Chondrocyte (in vitro differentiated cells): ENCODE data around the gene CPZ. TPM values are rescaled to one million over a fixed set of nuclear protein-coding genes. Genes with fewer than 3 reads are reported as not detected.

Source experiments
- DNase-seq: peaks from one replicate; pipeline ENCODE4 v3.0.0; 2021; ENCODE audit warnings: mixed read lengths, low spot score
- H3K27ac Mint-ChIP-seq: one replicate; pipeline ENCODE4 v1.8.0; 2021; ENCODE audit warnings: mild to moderate bottlenecking, moderate library complexity, mixed read lengths; ENCODE audit not compliant: unreplicated experiment
- H3K27me3 Mint-ChIP-seq: 2 replicates; pipeline ENCODE4 v1.8.0; 2021; ENCODE audit warnings: low read depth, mixed read lengths
- H3K36me3 Mint-ChIP-seq: 2 replicates; pipeline ENCODE4 v1.8.0; 2021; ENCODE audit warnings: low read depth, mixed read lengths
- H3K4me1 Mint-ChIP-seq: 2 replicates; pipeline ENCODE4 v1.8.0; 2021; ENCODE audit warnings: low read depth, mild to moderate bottlenecking, mixed read lengths
- H3K4me3 Mint-ChIP-seq: one replicate; pipeline ENCODE4 v1.8.0; 2021; ENCODE audit warnings: mild to moderate bottlenecking, moderate library complexity, mixed read lengths; ENCODE audit not compliant: unreplicated experiment
- H3K9me3 Mint-ChIP-seq: 2 replicates; pipeline ENCODE4 v1.8.0; 2021; ENCODE audit warnings: low read depth, mixed read lengths
- CTCF ChIP-seq: fragments of 200-600 bp; sonication (generic); IDR thresholded peaks from 2 replicates; pipeline ENCODE4 v1.5.0; 2021; ENCODE audit warnings: antibody characterized with exemption, mild to moderate bottlenecking, moderate library complexity
- total RNA-seq: library from RNA; stranded (reverse); gene quantifications from 3 replicates; pipeline ENCODE4 v1.2.1, GENCODE V29; 2021

The CPZ gene
- total RNA-seq, 1 donor from 2014 or later, result 9.5 TPM

- H3K27ac Mint-ChIP-seq, result no peak overlapping the region
- DNase-seq, result no peak
- TF ChIP-seq CTCF, result no peak
- H3K36me3 Mint-ChIP-seq, result no peaks in the 10 kb centered on the region
- H3K9me3 Mint-ChIP-seq, result no peaks in the 10 kb centered on the region
- H3K27me3 Mint-ChIP-seq, result peaks cover 39% of the 10 kb centered on the region
- H3K4me3 Mint-ChIP-seq, result no peak overlapping the region
- H3K4me1 Mint-ChIP-seq, result no peaks in the 10 kb centered on the region
Measured at GRCh38 chr4:8577046-8577445, 15.5 kb upstream of the CPZ start.

GRCh38 chr4:8577972-8578371 is 14.6 kb upstream of the CPZ start:
- H3K4me3 Mint-ChIP-seq, result no peak overlapping the region
- no peak overlapping the region for H3K27ac Mint-ChIP-seq
- H3K27me3 Mint-ChIP-seq, result peaks cover 44% of the 10 kb centered on the region
- no peaks in the 10 kb centered on the region for H3K4me1 Mint-ChIP-seq
- TF ChIP-seq CTCF, result no peak
- no peaks in the 10 kb centered on the region for H3K36me3 Mint-ChIP-seq
- DNase-seq, result no peak
- H3K9me3 Mint-ChIP-seq, result no peaks in the 10 kb centered on the region

GRCh38 chr4:8578717-8579116 is 13.8 kb upstream of the CPZ start:
- no peak overlapping the region for H3K27ac Mint-ChIP-seq
- H3K9me3 Mint-ChIP-seq, result no peaks in the 10 kb centered on the region
- DNase-seq, result no peak
- peaks cover 41% of the 10 kb centered on the region for H3K27me3 Mint-ChIP-seq
- no peak overlapping the region for H3K4me3 Mint-ChIP-seq
- H3K36me3 Mint-ChIP-seq, result no peaks in the 10 kb centered on the region
- TF ChIP-seq CTCF, result no peak
- no peaks in the 10 kb centered on the region for H3K4me1 Mint-ChIP-seq

GRCh38 chr4:8579526-8580320 is 12.8 kb upstream of the CPZ start:
- H3K27ac Mint-ChIP-seq, result no peak overlapping the region
- no peaks in the 10 kb centered on the region for H3K4me1 Mint-ChIP-seq
- H3K9me3 Mint-ChIP-seq, result no peaks in the 10 kb centered on the region
- H3K36me3 Mint-ChIP-seq, result no peaks in the 10 kb centered on the region
- peaks cover 50% of the 10 kb centered on the region for H3K27me3 Mint-ChIP-seq
- no peak for TF ChIP-seq CTCF
- DNase-seq, result no peak
- H3K4me3 Mint-ChIP-seq, result no peak overlapping the region

DNA sequence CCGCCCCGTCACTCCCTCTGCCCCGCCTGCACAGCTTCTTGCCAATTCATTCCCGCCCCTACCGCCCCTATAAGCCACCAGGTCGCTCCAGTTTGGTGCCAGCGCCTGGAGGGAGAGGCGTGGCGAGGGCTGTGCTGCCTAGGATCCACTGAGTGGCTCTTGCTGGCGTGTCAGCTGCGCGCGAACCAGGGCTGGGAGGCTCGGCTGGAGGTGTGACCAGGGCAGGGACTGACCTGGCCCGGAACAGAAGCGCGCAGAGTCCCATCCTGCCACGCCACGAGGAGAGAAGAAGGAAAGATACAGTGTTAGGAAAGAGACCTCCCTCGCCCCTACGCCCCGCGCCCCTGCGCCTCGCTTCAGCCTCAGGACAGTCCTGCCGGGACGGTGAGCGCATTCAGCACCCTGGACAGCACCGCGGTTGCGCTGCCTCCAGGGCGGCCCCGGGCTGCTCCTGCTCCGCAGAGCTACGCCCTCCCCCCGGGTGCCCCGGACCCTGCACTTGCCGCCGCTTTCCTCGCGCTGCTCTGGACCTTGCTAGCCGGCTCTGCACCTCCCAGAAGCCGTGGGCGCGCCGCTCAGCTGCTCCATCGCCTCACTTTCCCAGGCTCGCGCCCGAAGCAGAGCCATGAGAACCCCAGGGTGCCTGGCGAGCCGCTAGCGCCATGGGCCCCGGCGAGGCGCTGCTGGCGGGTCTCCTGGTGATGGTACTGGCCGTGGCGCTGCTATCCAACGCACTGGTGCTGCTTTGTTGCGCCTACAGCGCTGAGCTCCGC is 12.1 kb upstream of the CPZ start, which contains the start of gene GPR78:
TSS of gene GPR78 (plus strand) at position 72 of the 773 bp plus-strand sequence. CDS start at position 663, 591 bp downstream.
- no peak within 1 kb of the TSS for H3K27ac Mint-ChIP-seq
- H3K9me3 Mint-ChIP-seq, result no peaks in the 10 kb centered on the region
- no peak for TF ChIP-seq CTCF
- no peaks in the 10 kb centered on the region for H3K4me1 Mint-ChIP-seq
- no peaks in the 10 kb centered on the region for H3K36me3 Mint-ChIP-seq
- H3K27me3 Mint-ChIP-seq, result peaks cover 56% of the 10 kb centered on the region
- H3K4me3 Mint-ChIP-seq, result no peak within 1 kb of the TSS
- DNase-seq, result no peak
